ENCODE results near the gene ARHGAP32.

GRCh38 chr11:129155745-129156144, 36.4 kb downstream of the ARHGAP32 start:
- TF ChIP-seq POLR2AphosphoS5 (IDR thresholded peaks at IDR 0.05) (no peak), CTCF (IDR thresholded peaks at IDR 0.05) (no peak)

Measured in upper lobe of left lung (tissue), 4 donors.